Aorta (tissue), 5 donors: Measurements from ENCODE around the gene RETREG3. TPM values are rescaled to one million over a fixed set of nuclear protein-coding genes. Genes with fewer than 3 reads are reported as not detected.
"Not testable (repeated sequence)": the region's sequence is repeated elsewhere in the genome, so short reads cannot be mapped to it uniquely, and the experiment has no call there.

ENCODE experiments used
- ATAC-seq: fragments of 200-7000 bp; cut with Tn5 transposase; one replicate; pipeline ENCODE4 v1.9.1; 2022; ENCODE audit warnings: moderate library complexity; ENCODE audit not compliant: low FRiP score
- DNase-seq, 2 donors: peaks; one replicate each; pipeline ENCODE4 v3.0.0-alpha.2; 2020
- H3K27ac ChIP-seq, 2 donors: one replicate each; pipeline ENCODE4 v1.5.1; 2013; ENCODE audit warnings: low read length in 2 of 2, mild to moderate bottlenecking in 2 of 2, moderate library complexity in 2 of 2, control low read depth in 1 of 2, inconsistent platforms in 1 of 2, low read depth in 1 of 2
- H3K27me3 ChIP-seq, 2 donors: one replicate each; pipeline ENCODE4 v1.6.1; 2013; ENCODE audit warnings: control low read depth in 1 of 2, low read length in 1 of 2, mild to moderate bottlenecking in 1 of 2, moderate library complexity in 1 of 2; ENCODE audit not compliant: insufficient read depth in 2 of 2, control insufficient read depth in 1 of 2
- H3K36me3 ChIP-seq, 2 donors: one replicate each; pipeline ENCODE4 v1.6.1; 2013; ENCODE audit warnings: control low read depth in 1 of 2, low read length in 1 of 2, mild to moderate bottlenecking in 1 of 2; ENCODE audit not compliant: insufficient read depth in 2 of 2, control insufficient read depth in 1 of 2
- H3K4me1 ChIP-seq, 2 donors: one replicate each; pipeline ENCODE4 v1.6.1; 2013; ENCODE audit warnings: low read length in 2 of 2, control low read depth in 1 of 2, mild to moderate bottlenecking in 1 of 2, moderate library complexity in 1 of 2; ENCODE audit not compliant: insufficient read depth in 2 of 2, control insufficient read depth in 1 of 2
- H3K4me3 ChIP-seq, 2 donors: one replicate each; pipeline ENCODE4 v1.5.1; 2013; ENCODE audit warnings: low read length in 2 of 2, control low read depth in 1 of 2, mild to moderate bottlenecking in 1 of 2
- H3K9me3 ChIP-seq: one replicate; pipeline ENCODE4 v1.6.1; 2013; ENCODE audit warnings: mild to moderate bottlenecking, low read length; ENCODE audit not compliant: control insufficient read depth
- WGBS, 2 donors: extraction: QIAGEN DNeasy Blood & Tissue Kit; methylation state at CpG; one replicate each; pipeline ENCODE4 v1.1.7; 2013; 5-methylcytosine and 5-hydroxymethylcytosine counted together
- intact Hi-C, 2 donors: fragments of 100-400 bp; cut with DNase I; formaldehyde crosslinking; loops; one replicate each; pipeline versions ENCODE4 v1.14.2 to v1.15.0; 2022
- polyA plus RNA-seq, 2 donors: library from polyadenylated mRNA; stranded (reverse); fragments of 200-250 nt; gene quantifications; one replicate each; pipeline ENCODE4 v1.2.3, GENCODE V29; 2013
- total RNA-seq, 2 donors: library from RNA; stranded (reverse); fragmentation: NEBNext Ultra II Directional; extraction: Animal tissue kit (Norgen Biotek cat#: 25700); gene quantifications; one replicate each; pipeline ENCODE4 v1.2.1, GENCODE V29; 2021
- donor health status: healthy with polysubstance abuse.
- donor health status: Bipolar disorder and iron deficiency.
- donor health status: DM: no; HTN: no; CAD: no.
- donor health status: DM: no; HTN: no; CAD: no.
- donor health status: DM: yes; HTN: yes; CAD: no.

The RETREG3 gene
- total and polyA plus RNA-seq, 4 donors, result 11.5 to 54.1 (median 35.3) TPM

- intact Hi-C loops, result no loop called here
Measured at GRCh38 chr17:42640121-42640520, 30.9 kb upstream of the RETREG3 start.

GRCh38 chr17:42639525-42640113, 30.4 kb upstream of the RETREG3 start:
- Histone ChIP-seq H3K4me1 (no peaks in the 10 kb centered on the region), H3K36me3 (no peaks in the 10 kb centered on the region), H3K9me3 (no peaks in the 10 kb centered on the region), H3K4me3 (no peak overlapping the region), H3K27me3 (no peaks in the 10 kb centered on the region), H3K27ac (no peak overlapping the region)
- WGBS, 2 donors, result 85% methylated on average over 6 of the region's 7 CpGs
- intact Hi-C loops, result no loop called here
- no peak for DNase-seq
- ATAC-seq, result no peak

More at GRCh38 chr17:42640121-42640520, 30.9 kb upstream of the RETREG3 start:
- Histone ChIP-seq H3K36me3 (no peaks in the 10 kb centered on the region), H3K27me3 (no peaks in the 10 kb centered on the region), H3K4me1 (no peaks in the 10 kb centered on the region), H3K9me3 (no peaks in the 10 kb centered on the region), H3K4me3 (no peak overlapping the region), H3K27ac (no peak overlapping the region)
- ATAC-seq, result no peak
- no peak for DNase-seq
- 87 to 89% methylated on average over 4 of the region's 4 CpGs for WGBS, 2 donors

- ATAC-seq (no peak), DNase-seq (no peak)
- no peak overlapping the region for H3K27ac ChIP-seq
- WGBS, 2 donors, result 70% methylated on average over 9 of the region's 9 CpGs
- no peaks in the 10 kb centered on the region for H3K36me3 ChIP-seq
- no peaks in the 10 kb centered on the region for H3K9me3 ChIP-seq
- no peaks in the 10 kb centered on the region for H3K27me3 ChIP-seq
- intact Hi-C loops, result no loop called here
- no peak overlapping the region for H3K4me3 ChIP-seq
- no peaks in the 10 kb centered on the region for H3K4me1 ChIP-seq
Measured at GRCh38 chr17:42632949-42633444, 23.8 kb upstream of the RETREG3 start.

- intact Hi-C loops, result no loop called here
- Histone ChIP-seq H3K4me1 (no peaks in the 10 kb centered on the region), H3K36me3 (no peaks in the 10 kb centered on the region), H3K27ac (no peak overlapping the region), H3K27me3 (no peaks in the 10 kb centered on the region), H3K9me3 (no peaks in the 10 kb centered on the region), H3K4me3 (no peak overlapping the region)
- no peak for ATAC-seq
- no peak for DNase-seq
- WGBS, 2 donors, result 74 to 77% methylated on average over 3 of the region's 3 CpGs
Measured at GRCh38 chr17:42629411-42630009, 20.3 kb upstream of the RETREG3 start.

- H3K9me3 ChIP-seq, intact Hi-C loops, H3K27me3 ChIP-seq, H3K4me3 ChIP-seq, ATAC-seq, H3K36me3 ChIP-seq, DNase-seq, H3K4me1 ChIP-seq, H3K27ac ChIP-seq: not testable (repeated sequence)
- WGBS, 2 donors, result 87 to 94% methylated on average over 6 of the region's 6 CpGs
Measured at GRCh38 chr17:42627032-42627764, 18.0 kb upstream of the RETREG3 start.

GRCh38 chr17:42623732-42624596, 14.8 kb upstream of the RETREG3 start:
- no peak for DNase-seq
- no peak for ATAC-seq
- Histone ChIP-seq H3K9me3 (no peaks in the 10 kb centered on the region), H3K27ac (no peak overlapping the region), H3K4me1 (no peaks in the 10 kb centered on the region), H3K36me3 (no peaks in the 10 kb centered on the region), H3K4me3 (no peak overlapping the region), H3K27me3 (no peaks in the 10 kb centered on the region)
- WGBS, 2 donors, result 79 to 81% methylated on average over 7 of the region's 7 CpGs
- intact Hi-C loops, result no loop called here

- no peak overlapping the region for H3K27ac ChIP-seq
- no peaks in the 10 kb centered on the region for H3K27me3 ChIP-seq
- no peak overlapping the region for H3K4me3 ChIP-seq
- ATAC-seq, result no peak
- no peaks in the 10 kb centered on the region for H3K4me1 ChIP-seq
- WGBS, 2 donors, result 86 to 88% methylated on average over 2 of the region's 2 CpGs
- no peaks in the 10 kb centered on the region for H3K9me3 ChIP-seq
- H3K36me3 ChIP-seq, result no peaks in the 10 kb centered on the region
- no peak for DNase-seq
- intact Hi-C loops, result no loop called here
Measured at GRCh38 chr17:42623271-42623670, 14.1 kb upstream of the RETREG3 start.

GRCh38 chr17:42621987-42622386, 12.8 kb upstream of the RETREG3 start:
- H3K4me3 ChIP-seq, DNase-seq, H3K27me3 ChIP-seq, H3K4me1 ChIP-seq, H3K36me3 ChIP-seq, intact Hi-C loops, H3K9me3 ChIP-seq, ATAC-seq, H3K27ac ChIP-seq: not testable (repeated sequence)
- whole genome bisulfite sequencing, 2 donors, result 94% methylated on average over 3 of the region's 3 CpGs
